ENCODE data around the gene KDR.

The KDR gene

DNA sequence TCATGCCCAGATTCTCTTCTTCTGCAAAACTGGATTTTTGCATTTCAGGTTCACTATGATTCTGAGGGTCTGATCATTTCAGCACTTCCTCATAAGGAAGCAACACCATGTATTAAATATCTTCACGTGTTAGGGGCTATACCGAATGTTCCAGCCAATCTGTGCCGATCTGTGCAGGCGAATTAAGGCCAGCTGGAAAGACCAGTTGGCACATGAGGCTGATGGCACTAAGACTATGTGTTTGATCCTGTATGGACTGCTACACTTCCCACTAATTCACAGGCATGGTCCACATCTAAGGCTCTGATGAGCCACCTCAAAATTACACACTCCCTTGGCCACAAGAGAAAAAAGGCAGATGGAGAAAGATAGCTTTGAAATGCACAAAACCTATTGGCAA, 28.8 kb downstream of the KDR start:
- H3K27me3 ChIP-seq (replicated peaks; ENCODE audit: insufficient read depth, low read length) = no peaks in the 10 kb centered on the region
- H3K4me2 ChIP-seq (ENCODE audit: low read depth, low read length) = no peak overlapping the region
- no peaks in the 10 kb centered on the region for H3K9me2 ChIP-seq (replicated peaks; ENCODE audit: insufficient read depth, low read length)

GRCh38 chr4:55096045-55096444, 29.4 kb downstream of the KDR start:
- Histone ChIP-seq H3F3A (ENCODE audit: insufficient read depth, low read length) (no peaks in the 10 kb centered on the region), H3K27me3 (replicated peaks; ENCODE audit: insufficient read depth, low read length) (no peaks in the 10 kb centered on the region), H3K9me2 (replicated peaks; ENCODE audit: insufficient read depth, low read length) (no peaks in the 10 kb centered on the region), H2AFZ (ENCODE audit: low read length) (no peak overlapping the region), H3K9ac (ENCODE audit: low read length) (no peak overlapping the region), H3K9me3 (replicated peaks; ENCODE audit: insufficient read depth, low read length) (no peaks in the 10 kb centered on the region), H4K20me1 (ENCODE audit: insufficient read depth, low read length) (no peaks in the 10 kb centered on the region), H3K4me2 (ENCODE audit: low read depth, low read length) (no peak overlapping the region), H3K79me2 (ENCODE audit: low read length) (no peaks in the 10 kb centered on the region), H3K27ac (ENCODE audit: low read length) (no peak overlapping the region), H3K36me3 (replicated peaks; ENCODE audit: insufficient read depth, low read length) (no peaks in the 10 kb centered on the region), H3K4me1 (ENCODE audit: low read length) (no peaks in the 10 kb centered on the region), H3K4me3 (ENCODE audit: low read length) (no peak overlapping the region)
- TF ChIP-seq EZH2 (optimal IDR thresholded peaks at IDR 0.05; ENCODE audit: low read depth, low read length) (no peak), CTCF (IDR thresholded peaks at IDR 0.05; ENCODE audit: low read length) (no peak), EZH2phosphoT487 (IDR thresholded peaks at IDR 0.05; ENCODE audit: low read length) (no peak)
- DNase-seq = no peak

More for the DNA sequence above, 28.8 kb downstream of the KDR start:
- H3K36me3 ChIP-seq (replicated peaks; ENCODE audit: insufficient read depth, low read length) = no peaks in the 10 kb centered on the region
- no peaks in the 10 kb centered on the region for H3K79me2 ChIP-seq (ENCODE audit: low read length)
- no peak overlapping the region for H3K27ac ChIP-seq (ENCODE audit: low read length)
- no peak overlapping the region for H2AFZ ChIP-seq (ENCODE audit: low read length)
- no peaks in the 10 kb centered on the region for H4K20me1 ChIP-seq (ENCODE audit: insufficient read depth, low read length)
- TF ChIP-seq EZH2phosphoT487 (IDR thresholded peaks at IDR 0.05; ENCODE audit: low read length) = no peak
- TF ChIP-seq CTCF (IDR thresholded peaks at IDR 0.05; ENCODE audit: low read length) = no peak
- TF ChIP-seq EZH2 (optimal IDR thresholded peaks at IDR 0.05; ENCODE audit: low read depth, low read length) = no peak
- H3K4me1 ChIP-seq (ENCODE audit: low read length) = no peaks in the 10 kb centered on the region
- H3K9ac ChIP-seq (ENCODE audit: low read length) = no peak overlapping the region
- no peak overlapping the region for H3K4me3 ChIP-seq (ENCODE audit: low read length)
- no peaks in the 10 kb centered on the region for H3K9me3 ChIP-seq (replicated peaks; ENCODE audit: insufficient read depth, low read length)
- no peaks in the 10 kb centered on the region for H3F3A ChIP-seq (ENCODE audit: insufficient read depth, low read length)
- no peak for DNase-seq

DNA sequence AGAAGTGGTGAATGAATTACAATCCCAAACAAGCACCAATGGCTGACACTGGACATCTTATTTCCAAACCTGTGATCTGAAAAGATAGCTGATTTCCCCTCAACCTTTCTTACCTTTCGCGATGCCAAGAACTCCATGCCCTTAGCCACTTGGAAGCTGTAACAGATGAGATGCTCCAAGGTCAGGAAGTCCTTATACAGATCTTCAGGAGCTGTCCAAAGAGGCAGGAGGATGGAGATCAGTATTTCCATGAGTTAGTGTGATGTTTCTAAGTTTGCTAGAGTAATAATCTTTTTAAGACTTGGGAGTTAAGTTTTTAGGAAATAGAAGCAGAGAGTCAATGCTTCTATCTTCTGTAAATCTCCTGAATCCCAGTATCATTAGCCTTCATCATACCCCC, 32.9 kb downstream of the KDR start:
- Histone ChIP-seq H3K4me3 (ENCODE audit: low read length) (no peak overlapping the region), H3K4me1 (ENCODE audit: low read length) (no peaks in the 10 kb centered on the region), H3F3A (ENCODE audit: insufficient read depth, low read length) (no peaks in the 10 kb centered on the region), H3K36me3 (replicated peaks; ENCODE audit: insufficient read depth, low read length) (no peaks in the 10 kb centered on the region), H3K9me3 (replicated peaks; ENCODE audit: insufficient read depth, low read length) (no peaks in the 10 kb centered on the region), H3K9ac (ENCODE audit: low read length) (no peak overlapping the region), H4K20me1 (ENCODE audit: insufficient read depth, low read length) (no peaks in the 10 kb centered on the region), H3K79me2 (ENCODE audit: low read length) (no peaks in the 10 kb centered on the region), H3K27ac (ENCODE audit: low read length) (no peak overlapping the region), H3K4me2 (ENCODE audit: low read depth, low read length) (no peak overlapping the region), H2AFZ (ENCODE audit: low read length) (no peak overlapping the region), H3K27me3 (replicated peaks; ENCODE audit: insufficient read depth, low read length) (no peaks in the 10 kb centered on the region), H3K9me2 (replicated peaks; ENCODE audit: insufficient read depth, low read length) (no peaks in the 10 kb centered on the region)
- no peak for DNase-seq
- TF ChIP-seq EZH2phosphoT487 (IDR thresholded peaks at IDR 0.05; ENCODE audit: low read length) = no peak

GRCh38 chr4:55089916-55090315, 35.5 kb downstream of the KDR start:
- no peak overlapping the region for H3K4me3 ChIP-seq (ENCODE audit: low read length)
- H2AFZ ChIP-seq (ENCODE audit: low read length) = no peak overlapping the region
- no peaks in the 10 kb centered on the region for H4K20me1 ChIP-seq (ENCODE audit: insufficient read depth, low read length)
- TF ChIP-seq EZH2phosphoT487 (IDR thresholded peaks at IDR 0.05; ENCODE audit: low read length) (no peak), EZH2 (optimal IDR thresholded peaks at IDR 0.05; ENCODE audit: low read depth, low read length) (no peak), CTCF (IDR thresholded peaks at IDR 0.05; ENCODE audit: low read length) (no peak)
- DNase-seq = no peak
- no peaks in the 10 kb centered on the region for H3K9me3 ChIP-seq (replicated peaks; ENCODE audit: insufficient read depth, low read length)
- no peaks in the 10 kb centered on the region for H3K27me3 ChIP-seq (replicated peaks; ENCODE audit: insufficient read depth, low read length)
- no peaks in the 10 kb centered on the region for H3F3A ChIP-seq (ENCODE audit: insufficient read depth, low read length)
- H3K4me2 ChIP-seq (ENCODE audit: low read depth, low read length) = no peak overlapping the region
- no peaks in the 10 kb centered on the region for H3K9me2 ChIP-seq (replicated peaks; ENCODE audit: insufficient read depth, low read length)
- no peaks in the 10 kb centered on the region for H3K79me2 ChIP-seq (ENCODE audit: low read length)
- H3K9ac ChIP-seq (ENCODE audit: low read length) = no peak overlapping the region
- H3K27ac ChIP-seq (ENCODE audit: low read length) = no peak overlapping the region
- no peaks in the 10 kb centered on the region for H3K4me1 ChIP-seq (ENCODE audit: low read length)
- no peaks in the 10 kb centered on the region for H3K36me3 ChIP-seq (replicated peaks; ENCODE audit: insufficient read depth, low read length)

Measured in MM.1S (cell line).